GM21737 (cell line): ENCODE results near the gene CD200R1L.

Experiments used
- ATAC-seq: cut with Tn5 transposase; IDR thresholded peaks from one replicate; pipeline ENCODE4 v1.9.1; 2021; ENCODE audit warnings: mild to moderate bottlenecking, moderate library complexity; ENCODE audit not compliant: unreplicated experiment

Gene CD200R1L

DNA sequence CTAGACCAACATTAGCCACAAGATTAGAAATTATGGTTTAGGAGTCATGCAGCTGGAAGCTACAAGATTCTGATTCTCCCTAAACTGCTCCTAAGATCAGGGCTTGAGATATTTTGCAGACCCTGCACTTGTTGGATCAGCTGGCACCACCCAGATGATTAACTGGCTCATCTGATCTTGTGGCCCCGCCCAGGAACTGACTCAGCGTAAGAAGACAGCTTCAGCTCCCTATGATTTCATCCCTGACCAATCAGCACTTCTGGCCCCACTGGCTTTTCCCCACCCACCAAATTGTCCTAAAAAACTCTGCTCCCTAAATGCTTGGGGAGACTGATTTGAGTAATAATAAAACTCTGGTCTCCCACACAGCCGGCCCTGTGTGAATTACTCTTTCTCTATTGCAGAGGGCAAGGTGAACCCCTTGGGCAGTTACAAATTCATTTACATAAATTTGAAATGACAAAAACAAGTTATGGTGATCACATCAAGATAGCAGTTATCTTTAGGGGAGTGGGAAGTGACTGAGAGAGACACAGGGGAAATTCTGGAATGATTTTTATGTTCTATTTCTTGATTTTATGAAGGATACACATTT lies 76.5 kb downstream of the CD200R1L start:
- ATAC-seq: no peak

DNA sequence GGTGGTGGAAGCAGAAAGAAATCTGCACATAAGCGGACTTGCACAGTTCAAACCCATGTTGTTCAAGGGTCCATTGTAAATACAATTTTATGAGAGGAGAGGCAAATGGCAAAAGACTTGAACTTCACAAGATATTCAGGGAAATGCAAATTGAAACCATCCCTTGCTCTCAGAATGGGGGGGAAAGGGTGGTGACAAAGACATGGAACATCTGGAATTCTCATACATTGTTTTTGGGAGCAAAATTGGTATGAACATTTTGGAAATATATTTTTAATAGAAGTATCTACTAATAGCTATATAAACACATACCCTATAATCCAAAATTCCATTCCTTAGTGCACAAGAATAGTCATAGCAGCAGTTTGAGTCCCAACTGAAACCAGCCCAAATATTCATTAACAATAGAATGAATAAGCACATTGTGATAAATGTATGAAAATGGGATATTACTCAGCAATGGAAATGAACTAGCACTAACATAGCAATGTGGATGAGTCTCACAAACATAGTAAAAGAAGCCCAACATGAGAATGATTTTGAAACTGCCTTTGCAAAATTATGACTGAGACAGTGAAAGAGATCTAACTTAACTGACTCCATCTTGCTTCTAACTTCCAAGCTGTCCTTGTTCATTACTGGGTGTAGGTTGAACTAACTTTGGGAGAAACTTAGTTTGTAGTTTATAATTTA lies 77.2 kb downstream of the CD200R1L start:
- ATAC-seq: no peak

DNA sequence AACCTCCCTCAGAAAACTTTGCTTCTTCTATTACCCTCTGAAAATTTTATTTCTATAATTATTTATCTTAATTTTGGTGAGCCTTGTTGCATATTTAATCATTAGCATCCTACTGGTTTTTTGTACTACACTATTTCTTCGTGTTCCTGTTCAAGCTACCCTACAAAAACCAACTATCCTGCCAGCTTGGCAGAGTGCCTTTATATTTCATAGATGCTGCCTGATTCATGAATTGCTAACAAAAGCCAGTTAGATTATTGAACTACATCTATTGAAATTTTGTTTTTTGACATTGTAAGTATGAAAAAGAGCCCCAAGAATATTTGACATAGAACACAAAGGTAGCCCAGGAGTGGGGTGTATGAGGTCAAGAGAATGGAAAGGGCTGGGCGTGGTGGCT lies 78.9 kb downstream of the CD200R1L start:
- no peak for ATAC-seq

DNA sequence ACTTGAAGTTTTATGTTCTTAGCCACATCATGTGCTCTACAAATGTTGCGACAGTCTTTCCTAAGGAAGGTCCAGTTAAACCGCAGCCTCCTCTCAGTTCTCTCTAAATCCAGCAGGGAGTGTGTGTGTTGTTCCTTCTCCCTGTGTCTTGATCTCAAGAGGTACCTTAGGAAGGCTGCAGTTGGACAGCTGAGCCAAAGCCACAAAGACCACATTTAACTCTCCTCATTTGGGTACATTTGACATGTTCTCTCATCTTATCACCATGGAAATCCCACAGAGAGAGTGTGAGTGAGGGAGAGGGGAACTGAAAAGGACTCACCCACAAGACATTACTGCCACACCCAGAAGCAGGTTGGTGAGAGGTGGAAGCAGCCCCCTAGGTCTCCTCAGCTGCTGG lies 79.5 kb downstream of the CD200R1L start:
- ATAC-seq: no peak
